Measurements from ENCODE around the gene GNAO1.

The GNAO1 gene

DNA sequence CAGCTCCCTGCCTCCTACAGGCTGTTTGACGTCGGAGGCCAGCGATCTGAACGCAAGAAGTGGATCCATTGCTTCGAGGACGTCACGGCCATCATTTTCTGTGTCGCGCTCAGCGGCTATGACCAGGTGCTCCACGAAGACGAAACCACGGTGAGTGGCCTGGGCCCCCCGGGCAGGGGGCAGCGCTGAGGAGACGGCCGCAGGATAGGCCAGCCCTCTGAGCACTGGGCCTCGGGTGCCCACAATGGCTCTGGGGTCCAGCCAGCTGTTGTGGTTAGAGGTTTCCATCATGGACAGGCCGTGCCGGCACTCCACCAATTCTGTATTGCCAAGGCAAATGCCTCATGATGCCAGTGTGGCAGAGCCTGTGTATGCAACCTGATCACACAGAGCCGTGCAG lies 145.4 kb downstream of the GNAO1 start:
- DNase-seq (ENCODE audit: low spot score), result no peak

DNA sequence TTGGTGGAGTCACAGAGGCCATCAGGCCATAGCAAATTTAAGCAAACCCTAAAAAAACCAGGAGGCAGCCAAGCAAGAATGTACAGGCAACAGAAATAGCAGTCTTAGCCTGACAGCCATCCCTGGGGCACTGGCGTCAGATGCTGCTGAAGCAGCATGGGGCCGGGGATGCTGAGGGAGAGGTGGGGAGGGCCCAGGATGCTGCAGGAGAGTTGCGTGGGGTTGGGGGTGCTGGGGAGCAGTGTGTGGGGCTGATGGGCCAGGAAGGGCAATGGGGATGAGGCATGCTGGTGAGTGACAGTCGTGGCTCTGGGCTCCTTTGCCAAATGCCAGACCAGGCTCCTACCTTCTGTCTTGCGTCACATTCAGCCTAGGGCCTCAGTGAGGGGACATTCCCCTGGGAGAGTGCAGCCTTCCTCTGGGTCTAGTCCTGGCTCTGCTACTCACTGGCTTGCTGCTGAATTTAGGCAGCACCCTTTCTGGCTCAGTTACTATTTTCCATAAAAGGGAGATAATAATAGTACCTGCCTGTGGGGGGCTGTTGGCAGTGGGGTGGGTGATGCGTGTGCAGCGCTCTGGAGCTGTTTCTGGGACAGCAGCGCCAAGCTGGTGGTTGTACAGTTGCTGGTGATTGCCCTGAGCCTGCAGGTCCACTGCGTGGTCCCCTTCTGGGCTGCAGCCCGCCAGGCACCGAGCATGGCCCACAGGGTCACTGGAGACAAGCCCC lies 146.0 kb downstream of the GNAO1 start:
- no peak for DNase-seq (ENCODE audit: low spot score)

DNA sequence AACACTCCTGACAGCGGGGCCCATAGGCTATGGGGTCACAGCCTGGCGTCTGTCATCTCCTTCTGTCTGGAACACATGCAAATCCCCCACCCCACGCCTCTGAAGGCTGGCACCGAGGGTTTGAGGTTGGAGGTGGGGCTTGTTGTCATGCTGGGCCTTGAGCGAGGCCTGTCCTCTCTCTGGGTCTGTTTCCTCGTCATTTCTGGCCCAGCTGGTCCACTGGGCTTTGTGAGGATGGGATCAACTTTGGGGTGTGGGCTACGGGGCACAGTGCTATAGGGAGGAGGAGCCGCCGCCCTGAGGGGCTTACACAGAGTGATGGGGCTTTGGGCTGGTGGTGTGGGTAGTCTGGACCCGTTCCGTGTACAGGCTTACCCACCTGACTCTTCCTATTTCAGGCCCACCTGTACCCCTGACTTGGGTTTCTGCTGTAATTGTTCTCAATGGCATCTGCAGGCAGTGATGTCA lies 146.6 kb downstream of the GNAO1 start:
- no peak for DNase-seq (ENCODE audit: low spot score)

DNA sequence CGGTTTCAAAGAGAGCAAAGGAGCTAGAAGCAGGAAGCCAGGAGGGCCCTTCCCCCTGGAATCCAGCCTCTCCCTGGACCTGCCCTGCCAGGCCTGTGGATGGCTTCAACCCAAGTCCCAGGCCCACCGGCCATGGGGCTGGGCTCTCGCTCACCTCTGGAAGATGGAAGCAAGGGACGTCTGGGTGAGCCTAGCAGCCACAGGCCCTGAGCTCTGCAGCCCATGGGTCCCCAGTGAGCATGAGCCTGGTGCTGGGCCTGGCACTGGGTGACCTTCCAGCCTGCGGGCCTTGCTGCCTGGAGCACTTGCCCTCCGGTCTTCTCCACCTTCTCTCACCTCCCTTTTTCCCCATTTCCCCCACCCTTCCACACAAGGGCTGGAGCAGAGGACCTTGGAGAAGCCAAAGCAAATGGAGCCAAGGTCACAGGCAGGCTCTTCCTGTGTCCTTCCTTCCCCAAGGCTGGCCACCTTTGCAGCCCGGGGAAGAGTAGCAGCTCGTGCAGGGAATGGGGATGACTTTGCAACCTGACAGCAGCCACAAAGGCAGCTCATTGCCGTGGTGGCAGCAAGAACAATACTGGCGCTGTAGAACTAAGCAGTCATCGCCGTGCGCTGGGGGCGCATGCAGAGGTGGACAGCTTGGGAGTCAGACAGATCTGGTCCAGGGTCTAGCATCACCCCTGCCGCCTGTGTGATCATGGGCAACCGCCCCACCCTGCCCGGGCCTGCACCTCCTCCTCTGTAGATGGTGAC lies 147.5 kb downstream of the GNAO1 start:
- DNase-seq (ENCODE audit: low spot score), result no peak

DNA sequence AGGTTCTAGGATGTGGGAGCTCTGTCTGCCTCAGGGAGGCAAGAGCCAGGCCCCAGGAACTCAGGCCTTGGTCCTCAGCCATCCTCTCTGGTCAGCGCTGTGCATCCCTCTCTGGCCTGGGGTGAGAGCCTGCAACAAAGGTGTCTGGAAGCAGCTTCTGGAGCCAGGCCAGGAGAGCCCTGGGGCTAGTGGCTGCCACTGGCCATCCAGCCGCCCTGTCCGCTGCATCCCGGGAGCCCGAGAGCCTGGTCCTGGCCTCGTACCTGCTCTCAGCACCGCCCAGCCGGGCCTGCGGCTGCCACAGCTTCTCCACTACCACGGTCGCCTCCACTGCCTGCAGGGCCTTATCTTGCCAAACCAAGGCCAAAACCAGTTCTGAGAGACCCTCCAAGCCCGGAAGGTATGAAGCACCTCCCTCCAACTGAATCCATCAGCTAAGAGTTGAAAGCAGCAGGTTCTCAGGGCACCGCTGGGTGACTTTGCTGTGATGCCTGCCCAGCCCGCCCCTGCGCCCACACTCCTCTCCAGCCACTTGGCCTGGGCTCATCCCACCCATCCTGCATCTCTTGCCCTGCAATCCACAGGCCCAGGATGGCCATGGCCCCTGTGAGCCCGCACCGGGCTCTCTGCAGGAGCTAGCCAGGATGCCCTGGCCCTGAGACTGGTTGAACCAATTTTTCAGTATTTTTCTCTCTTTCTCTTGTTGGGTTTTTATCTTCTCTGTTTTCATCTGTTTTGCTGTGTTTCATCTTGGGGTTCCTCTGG lies 148.3 kb downstream of the GNAO1 start:
- no peak for DNase-seq (ENCODE audit: low spot score)

DNA sequence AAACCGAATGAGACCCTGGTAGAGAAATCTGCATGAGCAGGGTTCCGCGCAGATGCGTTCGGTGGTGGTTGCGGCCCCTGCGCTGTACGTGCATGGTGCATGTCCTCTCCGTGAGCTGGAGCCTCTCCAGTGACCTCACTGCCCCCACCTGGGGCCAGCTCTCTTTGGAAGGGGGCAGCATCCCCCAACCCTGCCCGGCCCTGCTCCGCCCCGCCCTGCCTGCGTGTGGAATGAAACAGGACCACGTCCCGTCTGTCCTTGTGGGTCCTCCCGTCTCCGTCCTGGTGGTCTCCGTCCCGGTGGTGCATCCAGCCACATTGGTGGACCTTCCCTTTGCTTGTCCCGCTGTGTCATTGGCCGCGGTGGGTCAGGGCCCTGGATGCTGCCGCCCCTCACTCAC lies 149.1 kb downstream of the GNAO1 start:
- no peak for DNase-seq (ENCODE audit: low spot score)

DNA sequence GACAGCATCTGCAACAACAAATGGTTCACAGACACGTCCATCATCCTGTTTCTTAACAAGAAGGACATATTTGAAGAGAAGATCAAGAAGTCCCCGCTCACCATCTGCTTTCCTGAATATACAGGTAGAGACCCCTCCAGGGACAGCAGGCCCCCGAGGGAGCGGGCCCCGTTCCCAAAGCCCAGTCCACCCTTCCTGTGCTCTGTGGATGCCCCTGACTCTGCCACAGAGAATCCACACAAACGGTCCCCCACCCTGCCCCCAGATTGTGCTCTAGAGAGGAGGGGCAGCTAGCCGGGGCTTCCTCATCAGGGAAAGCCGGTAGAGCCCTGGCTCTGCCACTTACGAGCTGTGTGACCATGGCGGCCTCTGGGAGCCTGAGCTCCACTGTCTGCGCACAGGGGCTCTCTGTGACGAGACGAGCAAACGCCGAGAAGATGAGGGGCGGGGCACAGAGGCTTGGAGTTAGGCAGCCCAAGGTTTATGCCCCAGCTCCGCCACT lies 149.6 kb downstream of the GNAO1 start:
- no peak for DNase-seq (ENCODE audit: low spot score)

DNA sequence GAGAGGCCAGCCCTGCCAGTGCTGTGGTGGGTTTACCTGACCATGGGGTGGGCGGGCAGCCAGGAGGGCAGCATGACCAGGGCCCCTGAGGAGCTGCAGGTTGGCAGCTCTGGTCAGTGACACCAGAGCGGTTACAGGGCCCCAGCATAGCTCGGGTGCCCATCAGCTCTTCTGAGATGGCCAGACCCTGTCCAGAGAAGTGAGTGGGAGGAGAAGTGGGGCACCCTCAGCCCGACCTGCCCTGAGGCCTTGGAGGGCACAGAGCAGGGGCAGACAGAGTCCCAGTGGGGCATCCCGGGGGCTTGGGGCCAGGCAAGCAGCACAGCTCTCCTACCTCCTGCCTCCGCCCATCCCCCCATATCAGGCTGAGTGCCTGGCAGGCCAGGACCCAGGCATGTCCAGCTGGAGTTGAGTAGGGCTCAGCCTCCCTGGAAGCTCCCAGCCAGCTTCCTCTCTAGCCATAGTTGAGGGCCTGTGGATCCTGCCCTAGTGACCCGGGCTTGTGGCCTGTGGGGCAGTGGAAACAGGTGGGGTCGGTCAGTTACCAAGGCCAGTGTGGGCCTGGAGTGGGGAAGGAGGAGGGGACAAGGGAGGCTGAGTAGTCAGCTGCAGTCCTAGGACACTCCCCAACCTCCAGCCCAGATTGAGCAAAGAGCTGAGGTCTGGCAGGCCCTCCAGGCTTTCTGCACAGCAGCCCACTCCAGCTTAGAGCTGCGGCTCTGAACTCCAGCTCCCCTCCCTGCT lies 150.5 kb downstream of the GNAO1 start:
- no peak for DNase-seq (ENCODE audit: low spot score)

DNA sequence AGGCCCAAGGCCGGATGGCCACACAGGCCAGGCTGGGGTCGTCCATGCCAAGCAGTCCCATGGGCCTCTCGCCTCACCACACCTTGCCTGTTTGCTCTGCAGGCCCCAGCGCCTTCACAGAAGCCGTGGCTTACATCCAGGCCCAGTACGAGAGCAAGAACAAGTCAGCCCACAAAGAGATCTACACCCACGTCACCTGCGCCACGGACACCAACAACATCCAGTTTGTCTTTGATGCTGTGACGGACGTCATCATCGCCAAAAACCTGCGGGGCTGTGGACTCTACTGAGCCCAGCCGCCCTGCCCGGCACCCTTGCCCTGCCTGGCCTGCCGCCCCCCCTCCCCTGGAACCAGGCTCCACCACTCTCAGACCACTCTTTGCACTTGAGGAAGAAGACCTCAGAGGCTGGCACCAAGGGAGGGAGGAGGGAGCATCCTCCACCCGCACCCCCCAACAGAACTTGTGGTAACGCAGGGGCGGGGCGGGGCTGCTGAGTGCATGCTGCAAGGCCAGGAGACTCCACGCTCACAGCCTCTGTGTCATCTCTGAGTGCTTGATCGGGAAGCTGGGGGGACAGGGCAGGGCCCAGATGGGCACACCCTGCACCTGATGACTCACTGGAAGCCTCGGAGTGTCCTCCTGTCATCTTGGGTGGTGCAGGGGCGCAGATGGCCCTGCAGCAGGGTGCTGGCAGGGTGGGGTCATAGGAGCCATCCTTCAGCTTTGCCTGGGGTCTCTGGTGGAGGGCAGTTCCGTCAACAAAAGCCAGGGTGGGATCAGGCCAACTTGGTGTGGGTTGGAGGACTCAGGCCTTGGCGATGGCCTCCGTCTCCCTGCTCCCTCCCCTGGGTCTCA lies 152.6 kb downstream of the GNAO1 start:
- DNase-seq (ENCODE audit: low spot score), result no peak

DNA sequence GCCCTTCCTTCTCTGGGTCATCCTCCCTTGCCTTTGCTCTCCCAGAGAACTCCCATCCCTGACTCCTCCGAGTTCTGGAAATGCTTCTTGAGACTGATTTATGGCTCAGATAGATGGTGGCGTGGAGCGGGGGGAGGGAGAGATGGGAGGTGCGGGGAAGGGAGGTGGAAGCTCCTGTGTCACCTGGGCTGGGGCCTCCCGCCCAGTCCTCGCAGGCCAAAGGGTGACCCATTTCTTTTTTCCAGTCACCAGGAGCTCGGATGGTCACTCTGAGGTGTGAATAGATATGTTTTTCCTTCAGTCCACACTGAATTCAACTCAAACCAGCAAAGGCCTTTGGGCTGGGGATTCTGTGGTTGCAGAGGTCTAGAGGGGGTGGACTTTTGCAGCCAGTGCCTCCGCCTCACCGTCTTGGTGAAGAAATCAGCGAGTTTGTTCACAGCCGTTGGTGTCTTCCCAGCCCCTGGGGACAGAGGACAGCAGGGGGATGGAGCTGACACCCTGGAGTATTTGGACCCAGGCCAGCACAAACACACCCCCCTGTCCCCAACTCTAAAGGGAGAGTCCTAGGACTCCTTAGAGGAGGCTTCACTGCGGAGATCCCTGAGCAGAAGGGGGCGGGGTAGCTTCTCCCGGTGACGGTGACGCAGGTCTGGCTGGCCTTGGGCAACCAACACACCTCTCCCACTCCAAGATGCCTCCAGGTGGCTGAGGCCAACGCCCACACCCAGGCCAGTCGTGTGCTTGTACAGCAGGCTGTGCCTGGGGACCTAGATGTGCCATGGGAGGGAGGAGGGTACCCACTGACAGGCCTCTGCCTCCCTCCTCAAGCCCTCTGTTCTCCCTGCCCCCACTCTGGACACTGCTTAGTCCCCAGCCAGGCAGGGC lies 153.5 kb downstream of the GNAO1 start:
- no peak for DNase-seq (ENCODE audit: low spot score)

DNA sequence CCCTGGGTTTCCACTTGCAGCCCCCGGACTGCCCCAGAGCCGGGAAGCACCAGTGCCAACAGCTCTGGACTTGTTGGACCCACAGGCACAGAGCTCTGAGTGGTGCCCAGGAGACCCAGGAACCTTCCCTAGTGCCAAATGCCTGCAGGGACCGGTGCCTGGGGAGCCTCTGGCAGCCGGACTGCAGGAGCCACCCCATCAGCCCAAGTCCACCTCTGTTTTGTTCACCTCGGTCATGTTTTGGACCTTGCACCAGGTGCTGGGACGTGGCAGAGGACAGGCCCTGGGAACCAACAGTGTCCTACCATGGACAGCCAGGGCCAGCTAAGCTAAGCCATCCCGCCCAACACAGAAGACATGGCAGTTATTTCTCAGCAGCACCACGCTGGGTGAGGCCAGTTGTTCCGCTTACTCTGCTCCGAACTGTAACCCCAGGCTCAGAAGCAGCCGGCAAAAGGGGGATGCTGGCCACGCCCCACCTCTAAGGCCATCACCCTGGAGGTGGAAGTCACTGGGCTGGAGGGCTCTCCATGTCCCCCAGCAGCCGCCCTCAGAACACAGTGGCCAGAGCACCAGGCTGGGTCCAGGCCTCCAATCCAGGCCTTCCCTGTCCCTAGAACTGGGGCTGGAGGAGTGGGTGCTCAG lies 154.2 kb downstream of the GNAO1 start:
- no peak for DNase-seq (ENCODE audit: low spot score)

DNA sequence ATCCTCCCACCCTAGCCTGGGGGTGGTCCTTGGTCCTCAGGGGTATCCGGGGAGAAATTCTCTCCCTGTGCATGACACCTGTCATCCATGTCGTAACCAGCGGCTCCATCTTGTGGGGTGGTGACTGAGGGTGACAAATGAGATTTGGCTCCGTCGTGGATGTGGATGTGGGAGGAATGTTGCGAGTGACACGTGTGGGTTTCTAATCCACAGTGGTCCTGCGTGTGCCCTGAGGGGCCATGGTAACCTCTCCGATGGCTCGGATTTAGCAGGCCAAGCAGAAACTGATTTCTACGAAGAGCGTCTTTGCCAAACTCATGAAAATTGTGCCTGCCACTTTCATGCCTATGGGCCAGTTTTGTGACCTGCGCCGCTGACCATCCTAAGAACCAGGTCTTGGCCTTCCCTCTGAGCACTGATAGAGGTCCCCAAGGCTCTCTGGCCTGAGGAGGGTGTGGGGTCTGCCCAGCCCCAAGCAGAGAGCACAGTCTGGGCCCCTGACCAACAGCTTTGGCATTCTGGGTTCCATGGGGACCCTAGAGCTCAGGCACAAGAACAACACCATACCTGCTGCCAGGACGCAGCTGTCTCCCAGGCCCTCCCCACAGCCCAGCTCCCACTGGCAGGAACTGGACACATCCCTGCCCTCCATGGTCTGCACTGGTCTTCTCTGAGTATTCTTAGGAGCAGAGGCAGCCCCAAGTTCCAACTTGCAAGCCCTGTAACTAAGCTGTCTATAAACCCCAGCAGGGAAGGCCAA lies 155.0 kb downstream of the GNAO1 start:
- no peak for DNase-seq (ENCODE audit: low spot score)

DNA sequence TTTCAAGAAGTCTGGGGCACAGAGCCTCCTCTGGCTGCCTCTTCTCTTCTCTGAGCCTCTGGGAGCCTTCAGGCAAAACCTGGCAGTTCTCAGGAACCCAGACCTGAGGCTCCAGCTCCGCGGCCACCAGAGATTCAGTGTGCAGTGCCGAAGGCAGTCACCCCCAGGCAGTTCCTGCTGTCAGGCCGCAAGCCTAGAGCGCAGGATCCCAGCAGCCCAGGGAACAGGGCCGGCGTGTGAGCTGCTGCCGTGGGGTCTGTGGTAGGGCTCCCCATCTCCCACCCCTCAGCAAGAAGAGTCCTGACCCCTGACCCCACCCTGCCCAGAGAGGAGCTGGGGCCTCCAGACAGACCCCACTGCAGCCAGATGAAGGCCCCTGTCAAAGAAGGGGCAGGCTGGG lies 155.9 kb downstream of the GNAO1 start:
- DNase-seq (ENCODE audit: low spot score), result no peak

DNA sequence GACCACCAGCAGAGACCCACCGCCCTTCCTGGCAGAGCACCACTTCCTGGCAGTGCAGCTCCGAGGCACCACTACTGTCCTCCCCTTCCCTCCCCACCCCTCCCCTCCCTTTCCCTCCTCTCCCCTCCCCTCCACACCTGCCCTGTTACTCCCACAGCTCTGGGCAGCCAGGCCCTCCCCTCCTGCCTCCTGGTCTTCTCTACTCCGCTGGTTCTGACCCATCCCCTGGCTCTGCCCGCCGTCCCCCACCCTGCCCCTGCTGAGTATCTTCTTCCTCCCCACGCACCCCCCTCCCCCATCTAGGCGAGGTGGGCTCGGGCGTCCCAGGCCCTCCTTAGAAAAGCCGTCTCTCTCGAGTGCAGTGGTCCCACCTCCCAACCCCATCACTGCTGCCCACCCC lies 156.4 kb downstream of the GNAO1 start:
- no peak for DNase-seq (ENCODE audit: low spot score)

DNA sequence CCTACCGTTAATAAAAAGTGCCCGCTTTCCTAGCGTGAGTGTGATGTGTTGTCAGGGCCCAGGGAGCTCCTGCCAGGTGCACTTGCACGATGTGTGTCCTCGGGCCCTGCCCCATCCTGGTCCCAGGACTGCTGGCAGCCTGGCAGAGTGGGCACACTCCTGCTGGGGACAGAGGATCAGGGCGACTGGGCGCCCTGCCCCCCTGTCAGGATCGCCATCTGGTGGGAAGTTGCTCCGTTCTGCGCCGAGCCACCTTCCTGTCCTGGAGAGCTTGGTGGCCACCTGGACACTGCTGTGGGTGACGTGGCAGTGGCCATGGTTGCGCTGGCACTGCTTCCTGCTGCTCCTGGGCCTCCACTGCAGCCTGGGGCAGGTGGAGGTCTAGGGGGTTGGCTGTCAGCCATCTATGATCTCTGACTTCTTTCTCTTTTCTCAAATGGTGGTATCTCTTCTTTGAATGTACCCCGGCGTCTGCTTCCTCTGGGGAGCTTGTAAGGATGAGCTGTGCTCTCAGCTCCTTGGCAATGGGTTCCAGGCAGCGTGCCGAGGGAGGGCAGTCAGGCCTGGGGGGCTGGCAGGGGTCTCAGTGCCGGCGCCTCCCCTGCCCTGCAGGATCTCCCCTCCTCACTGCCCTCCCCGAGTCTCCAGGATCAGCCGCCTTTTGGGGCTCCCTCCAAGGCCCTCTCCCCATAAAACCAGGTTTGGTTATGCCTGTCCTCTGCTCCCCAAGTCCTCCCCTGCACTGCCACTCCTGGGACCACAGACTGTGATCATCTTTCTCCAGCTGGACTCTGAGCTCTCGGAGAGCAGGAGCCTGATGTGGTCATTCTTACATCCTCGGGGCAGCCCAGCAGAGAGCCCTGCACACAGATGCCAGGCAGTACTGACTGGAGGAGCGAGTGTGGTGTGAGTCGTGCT lies 157.1 kb downstream of the GNAO1 start:
- DNase-seq (ENCODE audit: low spot score), result no peak

DNA sequence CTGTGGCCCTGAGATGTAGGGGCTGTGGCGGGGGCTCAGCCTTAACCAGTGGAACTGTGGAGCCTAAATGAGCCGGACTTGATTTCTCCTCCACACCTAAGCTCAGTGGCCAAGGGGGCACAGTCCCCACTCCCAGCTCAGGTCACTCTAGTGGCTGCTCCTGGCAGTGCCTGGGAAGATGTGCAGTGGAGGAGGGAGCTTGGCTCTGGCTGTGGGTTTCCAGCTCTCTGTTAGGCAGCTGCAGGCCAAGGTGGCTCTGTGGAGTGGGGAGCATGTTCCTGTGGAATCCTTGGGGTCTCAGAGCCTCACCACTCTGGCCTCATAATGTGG lies 157.8 kb downstream of the GNAO1 start:
- no peak for DNase-seq (ENCODE audit: low spot score)

DNA sequence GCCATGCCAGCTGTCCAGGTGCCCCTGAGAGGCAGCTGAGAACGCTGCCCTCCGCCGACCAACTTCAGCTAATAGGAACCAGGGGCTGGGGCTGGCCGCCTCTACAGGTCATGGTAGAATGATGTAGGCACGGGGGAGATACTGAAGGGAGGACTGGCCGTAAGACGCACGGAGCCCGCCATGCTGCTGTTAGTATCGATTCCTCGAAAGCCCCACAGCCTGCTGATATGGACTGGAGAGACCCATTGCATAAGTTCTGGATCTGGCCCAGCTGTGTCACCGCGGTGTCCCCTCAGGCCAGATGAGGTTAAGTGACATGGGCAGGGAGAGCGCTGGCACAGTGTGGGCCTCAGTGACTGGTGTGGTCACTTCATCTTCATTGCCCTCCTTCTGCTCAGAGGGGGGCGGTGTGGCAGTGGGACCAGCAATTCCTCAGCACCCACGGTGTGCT lies 158.4 kb downstream of the GNAO1 start:
- DNase-seq (ENCODE audit: low spot score), result no peak

Measured in HuH-7 (cell line).